ENCODE measurements around the gene PLCB1. TPM values are rescaled to one million over a fixed set of nuclear protein-coding genes. Genes with fewer than 3 reads are reported as not detected.

Gene PLCB1
- total and polyA plus RNA-seq, 2 experiments from 2014 or later = 14.9 to 20.7 TPM

DNA sequence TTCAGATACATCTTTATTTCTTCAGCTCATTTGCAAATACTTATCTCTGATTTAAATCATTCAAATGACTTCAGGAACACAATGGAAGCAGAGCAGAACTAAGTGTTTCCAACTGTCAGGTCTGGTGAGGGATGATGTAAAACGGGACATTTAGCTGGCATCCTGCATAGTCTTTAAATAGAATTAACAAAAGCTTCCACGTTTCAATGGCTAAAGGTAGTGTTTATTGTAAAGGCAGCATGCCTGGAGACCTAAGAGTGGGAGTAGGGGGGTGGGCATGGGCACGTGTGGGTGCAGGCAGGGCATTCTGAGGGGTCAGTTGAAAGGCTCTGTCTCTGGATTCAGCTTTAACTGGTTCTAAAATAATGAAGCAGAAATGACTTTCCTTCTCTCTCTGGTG, 174.9 kb downstream of the PLCB1 start:
- H3K27ac Mint-ChIP-seq = no peak overlapping the region

DNA sequence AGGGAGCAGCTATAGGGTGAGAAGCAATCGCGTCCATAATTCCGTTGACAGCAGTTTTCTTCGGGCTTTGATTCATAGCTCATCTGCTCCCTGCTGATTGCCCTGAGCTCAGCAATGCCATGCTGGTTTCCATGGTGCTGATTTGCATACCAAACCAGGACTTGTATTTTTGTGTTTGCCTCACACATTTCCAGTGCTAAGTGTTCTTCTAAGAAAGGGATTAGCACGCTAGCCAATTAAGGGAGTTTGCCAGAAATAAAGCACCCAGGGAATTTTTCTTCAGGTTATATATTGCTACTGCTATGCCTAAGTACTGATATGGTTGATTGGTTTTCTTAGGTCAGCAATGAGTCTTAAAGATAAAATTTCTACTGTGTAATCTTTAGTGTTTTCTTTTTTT, 177.6 kb downstream of the PLCB1 start:
- H3K4me1 ChIP-seq (ENCODE audit: insufficient read depth) = peaks cover 14% of the 10 kb centered on the region
- Mint-ChIP-seq H3K4me3 (no peak overlapping the region), H3K9me3 (no peaks in the 10 kb centered on the region), H3K36me3 (ENCODE audit: low read depth) (no peaks in the 10 kb centered on the region), H3K4me1 (peaks cover 26% of the 10 kb centered on the region; the same call in 2 of the 3 replicates), H3K27me3 (ENCODE audit: insufficient read depth, low read depth, poor library complexity) (no peaks in the 10 kb centered on the region), H3K27ac (no peak overlapping the region; the same call in 1 of the 2 replicates)
- H3K27me3 ChIP-seq (ENCODE audit: insufficient read depth) = no peaks in the 10 kb centered on the region
- no peak overlapping the region for H3K4me3 ChIP-seq
- H3K36me3 ChIP-seq (ENCODE audit: insufficient read depth) = no peaks in the 10 kb centered on the region
- no peak overlapping the region for H3K4me2 ChIP-seq
- no peaks in the 10 kb centered on the region for H3K79me2 ChIP-seq (replicated peaks; ENCODE audit: insufficient read depth)
- no peaks in the 10 kb centered on the region for H4K20me1 ChIP-seq (replicated peaks; ENCODE audit: insufficient read depth)
- H3F3A ChIP-seq (replicated peaks; ENCODE audit: low read depth) = no peaks in the 10 kb centered on the region
- no peak for TF ChIP-seq EZH2phosphoT487 (IDR thresholded peaks at IDR 0.05; ENCODE audit: unreplicated experiment)
- TF ChIP-seq EZH2 (IDR thresholded peaks at IDR 0.05; ENCODE audit: low read depth, unreplicated experiment) = no peak
- TF ChIP-seq, protein P1, sequence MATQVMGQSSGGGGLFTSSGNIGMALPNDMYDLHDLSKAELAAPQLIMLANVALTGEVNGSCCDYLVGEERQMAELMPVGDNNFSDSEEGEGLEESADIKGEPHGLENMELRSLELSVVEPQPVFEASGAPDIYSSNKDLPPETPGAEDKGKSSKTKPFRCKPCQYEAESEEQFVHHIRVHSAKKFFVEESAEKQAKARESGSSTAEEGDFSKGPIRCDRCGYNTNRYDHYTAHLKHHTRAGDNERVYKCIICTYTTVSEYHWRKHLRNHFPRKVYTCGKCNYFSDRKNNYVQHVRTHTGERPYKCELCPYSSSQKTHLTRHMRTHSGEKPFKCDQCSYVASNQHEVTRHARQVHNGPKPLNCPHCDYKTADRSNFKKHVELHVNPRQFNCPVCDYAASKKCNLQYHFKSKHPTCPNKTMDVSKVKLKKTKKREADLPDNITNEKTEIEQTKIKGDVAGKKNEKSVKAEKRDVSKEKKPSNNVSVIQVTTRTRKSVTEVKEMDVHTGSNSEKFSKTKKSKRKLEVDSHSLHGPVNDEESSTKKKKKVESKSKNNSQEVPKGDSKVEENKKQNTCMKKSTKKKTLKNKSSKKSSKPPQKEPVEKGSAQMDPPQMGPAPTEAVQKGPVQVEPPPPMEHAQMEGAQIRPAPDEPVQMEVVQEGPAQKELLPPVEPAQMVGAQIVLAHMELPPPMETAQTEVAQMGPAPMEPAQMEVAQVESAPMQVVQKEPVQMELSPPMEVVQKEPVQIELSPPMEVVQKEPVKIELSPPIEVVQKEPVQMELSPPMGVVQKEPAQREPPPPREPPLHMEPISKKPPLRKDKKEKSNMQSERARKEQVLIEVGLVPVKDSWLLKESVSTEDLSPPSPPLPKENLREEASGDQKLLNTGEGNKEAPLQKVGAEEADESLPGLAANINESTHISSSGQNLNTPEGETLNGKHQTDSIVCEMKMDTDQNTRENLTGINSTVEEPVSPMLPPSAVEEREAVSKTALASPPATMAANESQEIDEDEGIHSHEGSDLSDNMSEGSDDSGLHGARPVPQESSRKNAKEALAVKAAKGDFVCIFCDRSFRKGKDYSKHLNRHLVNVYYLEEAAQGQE (IDR thresholded peaks at IDR 0.05; ENCODE audit: unreplicated experiment) = no peak
- no peak overlapping the region for H2AFZ ChIP-seq
- H3K27ac ChIP-seq (ENCODE audit: low read depth) = no peak overlapping the region
- DNase-seq (ENCODE audit: low spot score) (peak; percentile 54), ATAC-seq (peak; percentile 56)
- H3K9me2 ChIP-seq (ENCODE audit: insufficient read depth) = no peaks in the 10 kb centered on the region; the same call in 1 of the 2 replicates

More for the DNA sequence above, 174.9 kb downstream of the PLCB1 start:
- no peak overlapping the region for H3K4me3 ChIP-seq
- Mint-ChIP-seq H3K27me3 (ENCODE audit: insufficient read depth, low read depth, poor library complexity) (no peaks in the 10 kb centered on the region), H3K4me1 (peaks cover 26% of the 10 kb centered on the region; the same call in 2 of the 3 replicates), H3K36me3 (ENCODE audit: low read depth) (no peaks in the 10 kb centered on the region), H3K4me3 (no peak overlapping the region), H3K9me3 (no peaks in the 10 kb centered on the region)
- no peak overlapping the region for H3K4me2 ChIP-seq
- DNase-seq (ENCODE audit: low spot score) (no peak), ATAC-seq (no peak)
- H3F3A ChIP-seq (replicated peaks; ENCODE audit: low read depth) = no peaks in the 10 kb centered on the region
- no peaks in the 10 kb centered on the region for H3K27me3 ChIP-seq (ENCODE audit: insufficient read depth)
- no peak overlapping the region for H3K27ac ChIP-seq (ENCODE audit: low read depth)
- no peaks in the 10 kb centered on the region for H3K36me3 ChIP-seq (ENCODE audit: insufficient read depth)
- H4K20me1 ChIP-seq (replicated peaks; ENCODE audit: insufficient read depth) = no peaks in the 10 kb centered on the region
- H3K79me2 ChIP-seq (replicated peaks; ENCODE audit: insufficient read depth) = no peaks in the 10 kb centered on the region
- H3K4me1 ChIP-seq (ENCODE audit: insufficient read depth) = peaks cover 14% of the 10 kb centered on the region
- no peak overlapping the region for H2AFZ ChIP-seq
- TF ChIP-seq JUNB (IDR thresholded peaks at IDR 0.05; ENCODE audit: unreplicated experiment) = no peak
- TF ChIP-seq NANOG (IDR thresholded peaks at IDR 0.05; ENCODE audit: borderline replicate concordance) = no peak
- TF ChIP-seq, protein P1 (IDR thresholded peaks at IDR 0.05; ENCODE audit: unreplicated experiment) = no peak
- TF ChIP-seq ZNF114 (CRISPR knock-in tag; IDR thresholded peaks at IDR 0.05) = no peak
- TF ChIP-seq CREB1 (CRISPR knock-in tag; IDR thresholded peaks at IDR 0.05; ENCODE audit: low read depth) = no peak
- no peak for TF ChIP-seq STAT1 (IDR thresholded peaks at IDR 0.05; ENCODE audit: unreplicated experiment)
- TF ChIP-seq ZNF331 (CRISPR knock-in tag; IDR thresholded peaks at IDR 0.05; ENCODE audit: low read depth) = no peak
- TF ChIP-seq, protein P2, sequence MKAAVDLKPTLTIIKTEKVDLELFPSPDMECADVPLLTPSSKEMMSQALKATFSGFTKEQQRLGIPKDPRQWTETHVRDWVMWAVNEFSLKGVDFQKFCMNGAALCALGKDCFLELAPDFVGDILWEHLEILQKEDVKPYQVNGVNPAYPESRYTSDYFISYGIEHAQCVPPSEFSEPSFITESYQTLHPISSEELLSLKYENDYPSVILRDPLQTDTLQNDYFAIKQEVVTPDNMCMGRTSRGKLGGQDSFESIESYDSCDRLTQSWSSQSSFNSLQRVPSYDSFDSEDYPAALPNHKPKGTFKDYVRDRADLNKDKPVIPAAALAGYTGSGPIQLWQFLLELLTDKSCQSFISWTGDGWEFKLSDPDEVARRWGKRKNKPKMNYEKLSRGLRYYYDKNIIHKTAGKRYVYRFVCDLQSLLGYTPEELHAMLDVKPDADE (IDR thresholded peaks at IDR 0.05) = no peak
- no peaks in the 10 kb centered on the region for H3K9me2 ChIP-seq (ENCODE audit: insufficient read depth)
